Inflammatory macrophage treated with lipopolysaccharide for 1 hour (primary cell): ENCODE data around the gene ARMH2.
A peak's percentile ranks its signal among the peaks of the same experiment; 100 is the strongest.
"Not testable (repeated sequence)": the region's sequence is repeated elsewhere in the genome, so short reads cannot be mapped to it uniquely, and the experiment has no call there.

ENCODE experiments used
- DNase-seq, 2 donors: peaks; one replicate each; pipeline ENCODE4 v3.0.0-alpha.2; 2020 to 2022

The ARMH2 gene

GRCh38 chr6:24761851-24762250 is 36.9 kb downstream of the ARMH2 start:
- DNase-seq: no peak

- no peak for DNase-seq
These were observed 37.4 kb downstream of the ARMH2 start for GRCh38 chr6:24761193-24761835.

- DNase-seq: no peak
These were observed 38.5 kb downstream of the ARMH2 start for GRCh38 chr6:24760210-24760609.

- DNase-seq: no peak
These were observed 39.0 kb downstream of the ARMH2 start for GRCh38 chr6:24759718-24760117.

- DNase-seq: peak in 1 of 2 donors; percentile 35
These were observed 41.1 kb downstream of the ARMH2 start for GRCh38 chr6:24757611-24758010.

- DNase-seq: no peak
These were observed 43.4 kb downstream of the ARMH2 start for GRCh38 chr6:24755279-24755678.

GRCh38 chr6:24754378-24754777 is 44.3 kb downstream of the ARMH2 start:
- not testable (repeated sequence) for DNase-seq

GRCh38 chr6:24753545-24753944 is 45.2 kb downstream of the ARMH2 start:
- DNase-seq: no peak

- no peak for DNase-seq
These were observed 45.7 kb downstream of the ARMH2 start for GRCh38 chr6:24752917-24753492.

GRCh38 chr6:24752503-24752902 is 46.2 kb downstream of the ARMH2 start:
- no peak for DNase-seq

- DNase-seq: not testable (repeated sequence)
These were observed 47.8 kb downstream of the ARMH2 start for GRCh38 chr6:24750878-24751277.

- DNase-seq: peak; percentile 48 to 71
These were observed 49.4 kb downstream of the ARMH2 start for GRCh38 chr6:24749297-24749696.
